ENCODE measurements around the gene PCED1B.

Gene PCED1B

DNA sequence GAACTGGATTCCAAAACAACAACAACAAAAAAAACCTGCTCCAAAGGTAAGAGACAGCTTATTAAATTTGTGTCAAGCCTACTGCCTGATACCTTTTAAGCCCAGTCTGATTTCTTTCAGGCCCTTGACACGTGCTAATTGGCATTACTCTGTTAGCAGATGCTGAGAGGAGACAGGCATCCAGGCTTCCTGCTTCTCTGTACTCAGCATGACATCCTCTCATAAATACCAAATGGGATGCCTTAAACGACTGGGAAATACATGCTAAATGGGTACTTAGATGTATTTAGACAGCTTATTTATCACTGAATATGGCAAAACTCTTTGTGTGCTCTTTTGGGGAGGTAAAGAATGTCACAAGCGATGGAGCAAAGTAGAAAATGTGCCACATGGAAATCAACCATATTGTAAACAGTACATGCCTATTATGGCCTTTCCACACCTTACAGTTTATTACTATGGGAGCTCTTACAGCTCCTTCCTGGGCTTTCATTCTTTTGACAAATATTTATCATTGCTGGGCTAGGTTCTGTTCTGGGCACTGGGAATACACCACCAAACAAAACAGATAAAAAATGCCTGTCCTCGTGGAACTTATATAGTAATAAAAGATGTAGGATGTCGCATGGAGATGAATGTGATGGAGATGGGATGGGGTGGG, 11.5 kb upstream of the PCED1B start:
- no peak for DNase-seq (ENCODE audit: low read depth)

DNA sequence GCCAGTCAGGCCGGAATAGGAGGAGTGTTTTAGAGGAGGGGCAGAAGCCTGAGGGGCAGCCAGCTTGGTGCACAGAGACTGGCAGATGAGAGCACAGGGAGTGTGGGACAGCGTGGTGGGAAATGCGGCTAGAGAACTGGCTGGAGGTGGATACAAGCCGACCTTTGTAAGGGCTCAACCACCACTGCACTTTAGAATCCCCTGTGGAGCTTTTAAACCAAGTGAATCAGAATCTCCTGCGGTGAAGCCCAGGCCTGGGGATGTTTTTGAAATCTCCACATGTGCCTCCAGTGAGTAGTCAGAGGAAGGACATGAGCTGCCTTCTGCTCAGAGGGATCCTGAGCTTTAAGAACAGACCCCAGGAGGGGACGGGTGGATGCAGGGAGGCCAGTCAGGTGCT, 10.9 kb upstream of the PCED1B start:
- DNase-seq (ENCODE audit: low read depth): no peak

DNA sequence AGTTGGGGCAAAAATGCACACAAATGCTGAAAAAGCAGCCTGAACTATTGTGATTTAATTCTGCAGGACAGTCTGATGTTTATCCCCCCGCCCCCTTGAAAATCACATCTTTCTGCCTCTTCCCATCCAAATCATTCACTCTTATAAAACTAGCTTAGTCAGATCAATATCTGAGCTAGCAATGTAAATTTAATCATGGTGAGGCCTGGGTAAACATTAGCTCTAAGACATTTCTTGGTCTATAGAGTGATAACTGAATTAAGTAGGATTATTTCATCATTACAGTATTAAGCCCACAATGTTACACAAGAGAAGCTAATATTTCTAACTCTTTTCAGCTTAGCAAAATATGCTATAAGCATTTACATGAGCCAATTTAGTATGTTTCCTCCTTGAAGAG, 9.1 kb upstream of the PCED1B start:
- DNase-seq (ENCODE audit: low read depth): no peak

- DNase-seq (ENCODE audit: low read depth): no peak
Measured at GRCh38 chr12:47071241-47071852, 8.1 kb upstream of the PCED1B start.

- no peak for DNase-seq (ENCODE audit: low read depth)
Measured at GRCh38 chr12:47073951-47074350, 5.5 kb upstream of the PCED1B start.

- no peak for DNase-seq (ENCODE audit: low read depth)
Measured at GRCh38 chr12:47074757-47075156, 4.7 kb upstream of the PCED1B start.

- no peak for DNase-seq (ENCODE audit: low read depth)
Measured at GRCh38 chr12:47075192-47076084, 4.0 kb upstream of the PCED1B start.

DNA sequence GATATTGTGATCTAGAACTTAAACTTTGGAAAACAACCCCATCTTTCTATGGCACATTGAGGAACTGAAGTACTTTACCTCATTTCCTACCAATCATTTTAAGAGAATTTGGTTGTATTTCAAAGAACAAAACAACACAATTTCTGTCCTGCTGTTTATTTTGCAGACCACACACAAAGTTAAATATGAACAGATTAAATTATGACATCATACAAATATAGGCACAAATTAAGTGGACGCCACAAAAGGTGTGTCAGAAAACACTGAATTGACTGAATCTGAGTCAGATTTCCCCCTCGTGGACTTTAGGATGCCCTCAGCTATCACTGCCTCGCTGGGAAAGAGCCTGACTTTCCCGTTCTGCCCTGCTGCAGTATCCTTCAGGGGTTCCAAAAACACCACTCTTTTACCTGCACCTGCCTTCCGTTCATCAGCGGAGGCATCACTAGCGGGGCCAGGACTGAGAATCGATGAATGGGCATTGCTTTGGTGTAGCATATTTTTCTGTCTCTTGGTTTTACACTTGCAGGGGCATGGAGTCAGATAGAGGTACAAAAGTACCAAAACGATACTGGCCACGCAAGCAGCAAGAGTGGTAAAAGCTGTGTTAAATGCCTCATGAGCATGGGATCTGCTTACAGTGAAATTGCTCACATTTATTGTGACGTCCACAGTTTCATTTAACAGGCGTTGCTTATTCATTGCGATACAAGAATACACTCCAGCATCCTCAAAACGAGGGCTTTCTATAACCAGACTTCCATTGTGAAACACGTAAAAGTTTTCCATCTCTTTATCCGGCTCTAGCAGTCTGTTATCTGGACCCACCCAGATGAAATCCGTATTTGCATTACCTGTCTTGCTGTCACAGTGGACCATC, 2.0 kb upstream of the PCED1B start:
- no peak for DNase-seq (ENCODE audit: low read depth)

- no peak for DNase-seq (ENCODE audit: low read depth)
Measured at GRCh38 chr12:47078086-47078395, 1.4 kb upstream of the PCED1B start.

- peak; percentile 32 for DNase-seq (ENCODE audit: low read depth)
Measured at GRCh38 chr12:47078733-47079467, 521 bp upstream of the PCED1B start.

GRCh38 chr12:47079981-47080724, 732 bp downstream of the PCED1B start:
- DNase-seq (ENCODE audit: low read depth): peak; percentile 10

DNA sequence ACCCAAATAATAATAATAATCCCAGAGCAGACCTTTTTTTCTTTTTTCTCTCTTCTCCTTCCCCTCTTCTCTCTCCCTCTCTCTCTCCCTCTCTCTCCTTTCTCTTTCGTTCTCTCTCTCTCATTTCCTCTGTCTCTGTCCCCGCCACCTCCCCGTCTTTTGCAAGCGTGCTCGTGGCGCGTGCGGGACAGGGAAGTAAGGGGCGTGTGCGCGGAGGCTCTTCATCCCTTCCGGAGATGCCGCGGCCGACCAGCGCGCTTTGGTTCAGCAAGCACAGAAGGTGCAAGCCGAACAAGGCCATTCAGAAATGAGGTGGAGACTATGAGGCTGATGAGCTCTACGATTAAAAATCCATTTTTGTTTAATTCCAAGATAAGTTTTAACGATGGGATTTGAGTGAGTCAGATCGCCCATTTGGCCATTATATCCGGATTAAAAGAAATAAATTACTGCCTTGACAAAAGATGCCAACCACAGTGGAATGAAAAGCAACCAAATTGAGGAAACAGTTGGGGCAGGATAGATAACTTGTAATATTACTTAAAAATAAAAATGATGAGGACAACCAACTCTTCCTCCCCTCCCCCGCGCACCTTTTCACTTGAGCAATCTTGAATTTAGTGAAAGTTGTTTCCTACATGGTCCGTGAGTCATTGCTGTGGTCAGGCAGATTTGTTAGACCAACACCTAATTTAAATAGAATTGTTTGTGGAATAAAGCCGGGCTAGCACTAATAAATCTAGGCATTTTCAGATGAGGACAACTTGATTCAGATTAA, 1.5 kb downstream of the PCED1B start:
- peak; percentile 17 for DNase-seq (ENCODE audit: low read depth)

DNA sequence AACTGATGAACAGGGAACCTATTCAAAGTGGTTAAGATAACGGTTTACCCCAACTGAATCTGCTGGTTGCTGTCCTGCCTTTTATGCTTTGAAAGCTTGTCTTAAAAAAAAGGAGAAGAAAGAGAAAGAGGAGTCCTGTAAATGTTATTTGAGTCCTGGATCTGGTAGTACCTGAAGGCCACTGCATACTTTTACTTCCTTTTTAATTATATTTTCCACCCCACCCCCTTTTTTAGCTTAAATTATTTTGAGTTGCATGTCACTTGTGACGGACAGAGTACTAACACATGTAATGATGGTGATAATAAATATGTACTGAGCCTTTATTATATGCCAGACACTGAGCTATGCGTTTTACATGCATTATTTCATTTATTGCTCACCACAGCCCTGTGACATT, 2.9 kb downstream of the PCED1B start:
- no peak for DNase-seq (ENCODE audit: low read depth)

DNA sequence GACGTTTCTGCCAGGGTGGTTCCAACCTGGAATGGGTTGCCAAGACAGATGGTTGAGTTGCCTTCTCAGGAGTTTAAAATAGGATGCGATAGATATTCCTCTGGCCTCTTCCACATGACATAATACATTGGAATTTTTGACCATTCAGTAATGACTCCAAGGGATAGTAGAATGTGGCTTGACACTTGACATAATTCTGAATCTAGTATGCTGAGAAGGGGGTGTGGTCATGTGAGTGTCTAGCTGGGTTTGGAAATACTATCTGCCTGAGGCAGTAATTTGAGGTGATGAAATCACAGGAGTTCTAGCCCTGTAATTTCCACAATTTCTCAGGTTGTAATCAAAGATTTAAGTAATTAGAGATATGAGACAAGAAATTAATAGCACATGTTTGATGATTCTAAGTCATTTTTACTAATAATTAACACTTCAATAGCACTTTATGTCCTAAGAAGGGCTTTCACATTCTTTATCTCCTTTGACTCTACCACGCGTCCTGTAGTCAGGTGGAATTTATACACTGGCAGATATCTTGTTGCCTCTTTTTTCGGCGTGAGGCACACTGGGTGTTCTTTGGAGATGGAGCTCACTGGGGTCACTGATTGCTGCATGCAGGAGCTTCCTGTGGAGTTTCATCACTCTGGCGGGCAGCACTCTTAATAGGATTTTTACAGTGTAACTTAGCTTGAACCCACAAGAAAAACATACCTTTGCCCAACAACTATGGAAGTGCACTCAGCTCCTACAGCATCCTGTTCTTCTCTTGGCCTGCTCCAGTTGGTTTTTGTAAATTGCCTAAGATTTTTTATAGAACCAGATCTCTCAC, 3.6 kb downstream of the PCED1B start:
- no peak for DNase-seq (ENCODE audit: low read depth)

DNA sequence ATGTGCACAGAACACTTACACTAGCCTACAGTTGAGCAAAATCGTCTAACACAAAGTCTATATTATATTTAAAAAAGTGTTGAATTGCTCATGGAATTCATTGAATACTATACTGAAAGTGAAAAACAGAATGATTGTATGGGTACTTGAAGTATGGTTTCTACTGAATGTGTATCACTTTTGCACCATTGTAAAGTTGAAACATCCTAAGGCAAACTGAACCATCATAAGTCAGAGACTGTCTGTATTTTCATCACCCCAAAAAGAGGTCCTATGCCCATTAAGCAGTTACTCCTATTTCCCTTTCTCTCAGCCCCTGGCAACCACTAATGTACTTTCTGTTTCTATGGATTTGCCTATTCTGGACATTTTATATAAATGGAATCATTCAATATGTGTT, 4.8 kb downstream of the PCED1B start:
- DNase-seq (ENCODE audit: low read depth): no peak

DNA sequence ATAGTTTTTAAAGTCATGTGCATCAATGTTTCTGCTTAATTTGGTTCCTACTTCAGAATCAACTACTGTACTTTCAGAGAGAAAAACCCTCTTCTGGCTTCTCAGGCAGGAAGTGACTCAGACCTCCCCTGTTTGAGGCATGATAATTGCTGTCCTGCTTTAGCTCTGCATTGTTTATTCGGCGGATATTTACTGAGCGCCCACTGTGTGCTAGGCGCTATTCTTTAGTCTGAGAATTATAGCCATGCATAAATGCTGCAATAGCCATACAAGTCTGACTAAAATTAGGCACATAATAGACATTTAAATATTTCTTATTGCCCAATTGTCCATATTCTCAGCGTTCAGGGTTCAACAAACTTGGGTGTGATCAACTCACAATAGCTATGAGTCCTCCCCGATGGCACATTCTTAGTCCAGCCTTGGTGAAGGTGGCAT, 6.4 kb downstream of the PCED1B start:
- DNase-seq (ENCODE audit: low read depth): peak; percentile 22

GRCh38 chr12:47087088-47087688, 7.8 kb downstream of the PCED1B start:
- no peak for DNase-seq (ENCODE audit: low read depth)
